Transverse colon (tissue), 4 donors: ENCODE data around the gene PTK7. TPM values are rescaled to one million over a fixed set of nuclear protein-coding genes. Genes with fewer than 3 reads are reported as not detected.

Experiments used
- DNase-seq: peaks from one replicate; pipeline ENCODE4 v3.0.0-alpha.2; 2019
- H3K27ac ChIP-seq, 4 donors: fragments of 200-600 bp; sonication (generic); 2 replicates each; pipeline ENCODE4 v1.5.1; 2016 to 2018; ENCODE audit warnings: inconsistent platforms in 4 of 4
- H3K27me3 ChIP-seq: fragments of 200-600 bp; sonication (generic); 2 replicates; pipeline ENCODE4 v1.5.1; 2017; ENCODE audit warnings: inconsistent platforms
- H3K36me3 ChIP-seq, 4 donors: fragments of 200-600 bp; sonication (generic); 2 replicates each; pipeline ENCODE4 v1.5.1; 2017 to 2019; ENCODE audit warnings: inconsistent platforms in 4 of 4
- H3K4me1 ChIP-seq, 4 donors: fragments of 200-600 bp; sonication (generic); 2 replicates each; pipeline ENCODE4 v1.5.1; 2017 to 2020; ENCODE audit warnings: inconsistent platforms in 4 of 4
- H3K4me3 ChIP-seq, 4 donors: fragments of 200-600 bp; sonication (generic); 1 replicate in 1 of 4; 2 replicates in 3 of 4; pipeline versions ENCODE4 v1.5.1 to v1.6.1; 2017 to 2019; ENCODE audit warnings: inconsistent platforms in 4 of 4
- H3K9me3 ChIP-seq, 2 donors: fragments of 200-600 bp; sonication (generic); 2 replicates each; pipeline ENCODE4 v1.5.1; 2017 to 2019; ENCODE audit warnings: inconsistent platforms in 2 of 2
- CTCF ChIP-seq, 5 experiments: fragments of 200-600 bp in 3 of 5; fragments of 450-650 bp in 2 of 5; sonication (generic) in 3 of 5; IDR thresholded peaks; 1 replicate in 2 of 5; 2 replicates in 3 of 5; pipeline ENCODE4 v1.5.1; 2016 to 2017; ENCODE audit warnings: antibody characterized with exemption in 5 of 5, inconsistent platforms in 3 of 5, mild to moderate bottlenecking in 2 of 5, moderate library complexity in 1 of 5
- EP300 ChIP-seq: sonication (generic); formaldehyde crosslinking; IDR thresholded peaks from one replicate; pipeline ENCODE4 v1.6.1; 2017; ENCODE audit warnings: antibody characterized with exemption, low read depth
- POLR2A ChIP-seq: fragments of 450-650 bp; IDR thresholded peaks from one replicate; pipeline ENCODE4 v1.6.1; 2016; ENCODE audit warnings: antibody characterized with exemption, mild to moderate bottlenecking, moderate library complexity
- POLR2AphosphoS5 ChIP-seq, 3 donors: sonication (generic); formaldehyde crosslinking; IDR thresholded peaks; one replicate each; pipeline ENCODE4 v1.6.1; 2016; ENCODE audit warnings: antibody characterized with exemption in 3 of 3
- WGBS, 2 donors: methylation state at CpG; one replicate each; pipeline ENCODE4 v1.1.5; 2018; ENCODE audit warnings: low coverage in 1 of 2; 5-methylcytosine and 5-hydroxymethylcytosine counted together
- in situ Hi-C, 4 donors: fragments of 200-750 bp; cut with MboI; loops; one replicate each; pipeline versions ENCODE4 v1.15.0 to v1.15.1; 2017; ENCODE audit warnings: low sequenced_read_pairs in 3 of 4, low pct_ligation_motif_present in 1 of 4, low pct_unique_long_range_greater_than_20kb in 1 of 4
- intact Hi-C: fragments of 100-400 bp; cut with DNase I; formaldehyde crosslinking; loops from one replicate; pipeline ENCODE4 v1.15.1; 2023; ENCODE audit warnings: low total_unique reads
- total RNA-seq, 4 donors: library from RNA; depleted of rRNA; stranded (reverse); fragments of >200 nt; gene quantifications; one replicate each; pipeline ENCODE4 v1.1.0, GENCODE V29; 2016

Gene PTK7
- total RNA-seq, 4 donors from 2014 or later: 2.2 to 34.6 (median 6.0) TPM

DNA sequence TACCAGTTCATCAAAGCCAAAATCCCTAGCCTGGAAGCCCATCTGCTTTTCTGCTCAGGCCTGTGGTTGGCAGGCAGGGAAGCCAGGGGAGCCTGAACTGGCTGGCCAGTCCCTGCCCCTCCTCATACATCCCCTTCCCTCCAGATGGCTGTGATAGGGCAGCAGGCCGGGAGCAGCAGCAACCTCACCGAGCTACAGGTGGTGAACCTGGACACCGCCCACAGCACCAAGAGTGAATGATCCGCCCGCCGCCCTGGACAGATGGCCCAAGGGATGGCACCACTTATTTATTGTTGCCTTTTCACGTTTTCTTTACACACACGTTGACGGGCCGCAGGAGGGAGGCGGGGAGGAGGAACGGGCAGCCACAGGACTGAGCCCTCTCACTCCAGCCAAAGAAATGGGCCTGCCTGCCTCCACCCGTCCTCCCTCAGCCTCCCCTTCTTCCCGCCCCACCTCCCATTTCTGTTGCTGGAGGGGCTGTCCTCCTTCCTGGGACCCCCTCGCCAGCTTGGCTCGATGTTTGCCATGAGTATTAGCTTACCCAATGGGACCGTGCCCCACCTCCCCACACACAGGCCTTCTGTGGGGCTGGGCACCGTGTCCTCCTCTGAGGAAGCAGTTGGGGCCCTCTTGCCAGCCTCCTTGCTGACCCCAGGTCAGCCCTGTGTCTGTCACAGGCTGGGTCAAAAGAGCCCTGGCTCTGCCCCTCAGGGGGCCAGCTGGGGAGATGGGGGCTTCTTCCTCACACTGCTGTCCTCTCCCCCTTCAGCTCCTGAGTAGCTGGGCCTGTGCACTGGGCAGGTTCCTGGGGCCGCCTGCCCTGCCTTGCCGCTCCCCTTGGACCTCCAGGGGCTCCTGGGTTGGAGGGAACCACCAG lies 103.1 kb downstream of the PTK7 start:
- WGBS, 2 donors: 90 to 100% methylated on average over 1 to 19 of the region's 20 CpGs
- peaks cover 0 to 29% (median 8%) of the 10 kb centered on the region in 4 donors for H3K36me3 ChIP-seq
- no peak overlapping the region for H3K27ac ChIP-seq
- intact Hi-C loops: no loop called here
- no peaks in the 10 kb centered on the region for H3K27me3 ChIP-seq
- H3K4me3 ChIP-seq: no peak overlapping the region
- in situ Hi-C loops: no loop called here
- peaks cover 6 to 35% (median 32%) of the 10 kb centered on the region in 4 donors for H3K4me1 ChIP-seq
- no peak for DNase-seq
- H3K9me3 ChIP-seq: no peaks in the 10 kb centered on the region
- no peak for TF ChIP-seq POLR2AphosphoS5 (IDR thresholded peaks at IDR 0.05)
- TF ChIP-seq EP300: no peak
- no peak for TF ChIP-seq CTCF (IDR thresholded peaks at IDR 0.05)
- no peak for TF ChIP-seq POLR2A

GRCh38 chr6:43180058-43180457 lies 103.9 kb downstream of the PTK7 start:
- peak overlapping the region in 1 of 4 donors; percentile 7 for H3K27ac ChIP-seq
- H3K4me3 ChIP-seq: no peak overlapping the region
- intact Hi-C loops (no loop called here), in situ Hi-C loops (no loop called here)
- TF ChIP-seq EP300 (no peak), POLR2A (no peak), POLR2AphosphoS5 (IDR thresholded peaks at IDR 0.05) (no peak), CTCF (IDR thresholded peaks at IDR 0.05) (no peak)
- no peaks in the 10 kb centered on the region for H3K27me3 ChIP-seq
- peaks cover 2 to 30% (median 27%) of the 10 kb centered on the region in 4 donors for H3K4me1 ChIP-seq
- peaks cover 0 to 29% (median 8%) of the 10 kb centered on the region in 4 donors for H3K36me3 ChIP-seq
- no peaks in the 10 kb centered on the region for H3K9me3 ChIP-seq
- 80 to 100% methylated on average over 2 to 7 of the region's 7 CpGs for WGBS, 2 donors
- no peak for DNase-seq

DNA sequence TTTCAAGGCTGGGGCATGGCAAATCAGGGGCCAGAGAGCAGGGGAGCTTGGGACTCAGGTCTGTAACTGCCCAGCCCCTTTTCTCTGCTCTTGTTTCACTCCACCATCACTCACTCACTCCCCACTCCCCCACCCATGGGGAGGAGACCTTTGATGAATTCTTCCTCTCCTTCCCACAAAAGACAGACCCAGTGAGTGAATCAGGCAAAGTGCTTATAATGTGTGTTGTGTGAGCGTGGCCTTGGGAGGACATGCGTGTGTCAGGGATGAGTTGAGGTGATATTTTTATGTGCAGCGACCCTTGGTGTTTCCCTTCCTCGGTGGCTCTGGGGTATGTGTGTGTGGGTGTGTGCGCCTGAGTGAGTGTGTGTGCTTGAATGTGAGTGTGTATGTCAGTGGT lies 104.9 kb downstream of the PTK7 start:
- H3K36me3 ChIP-seq: peaks cover 0 to 26% (median 8%) of the 10 kb centered on the region in 4 donors
- in situ Hi-C loops (no loop called here), intact Hi-C loops (no loop called here)
- H3K9me3 ChIP-seq: no peaks in the 10 kb centered on the region
- WGBS, 2 donors: 72% methylated on average over 5 of the region's 5 CpGs; no CpG with 5 or more reads in 1 of the 2 donors
- no peak overlapping the region for H3K4me3 ChIP-seq
- H3K27me3 ChIP-seq: no peaks in the 10 kb centered on the region
- no peak for TF ChIP-seq CTCF (IDR thresholded peaks at IDR 0.05)
- TF ChIP-seq POLR2AphosphoS5 (IDR thresholded peaks at IDR 0.05): peak in 1 of 3 donors; percentile 7
- peak overlapping the region in 2 of 4 donors; percentile 77 to 86 for H3K27ac ChIP-seq
- DNase-seq: no peak
- peaks cover 0 to 21% (median 19%) of the 10 kb centered on the region in 4 donors for H3K4me1 ChIP-seq

DNA sequence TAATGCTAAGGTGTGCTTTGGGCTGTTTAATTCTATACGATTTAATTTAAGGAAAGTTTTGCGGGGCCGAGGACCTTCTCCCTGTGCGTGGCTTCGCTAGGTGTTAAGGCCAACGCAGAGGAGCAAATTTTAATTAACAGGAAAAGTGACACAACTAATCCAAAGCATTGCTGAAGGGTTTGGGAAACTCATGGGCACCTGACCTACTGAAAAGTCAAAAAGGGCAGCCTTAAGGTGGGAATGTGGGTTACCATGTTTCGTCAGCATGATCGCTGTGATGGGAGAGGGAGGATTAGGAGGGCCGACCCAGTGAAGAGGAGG lies 105.5 kb downstream of the PTK7 start:
- Histone ChIP-seq H3K36me3 (peaks cover 0 to 20% (median 9%) of the 10 kb centered on the region in 4 donors), H3K9me3 (no peaks in the 10 kb centered on the region), H3K4me3 (peak overlapping the region; percentile 57 to 75 (median 70)), H3K4me1 (peaks cover 0 to 21% (median 19%) of the 10 kb centered on the region in 4 donors), H3K27ac (peak overlapping the region; percentile 77 to 86 (median 82)), H3K27me3 (no peaks in the 10 kb centered on the region)
- intact Hi-C loops (no loop called here), in situ Hi-C loops (no loop called here)
- TF ChIP-seq EP300 (no peak), POLR2AphosphoS5 (IDR thresholded peaks at IDR 0.05) (no peak), POLR2A (no peak), CTCF (IDR thresholded peaks at IDR 0.05) (no peak)
- 43 to 64% methylated on average over 6 to 9 of the region's 9 CpGs for WGBS, 2 donors
- no peak for DNase-seq
